Activated naive CD8-positive, alpha-beta T cell treated with anti-CD3 and anti-CD28 coated beads for 36 hours (primary cell): ENCODE data around the gene FBXO36. TPM values are rescaled to one million over a fixed set of nuclear protein-coding genes. Genes with fewer than 3 reads are reported as not detected.

Experiments used
- DNase-seq: peaks from one replicate; pipeline ENCODE4 v3.0.0; 2021
- H3K27ac Mint-ChIP-seq: one replicate; pipeline ENCODE4 v1.8.0; 2022; ENCODE audit warnings: mild to moderate bottlenecking, moderate library complexity, mixed read lengths
- H3K27me3 Mint-ChIP-seq: one replicate; pipeline ENCODE4 v1.8.0; 2022; ENCODE audit warnings: mild to moderate bottlenecking, mixed read lengths
- H3K36me3 Mint-ChIP-seq: one replicate; pipeline ENCODE4 v1.8.0; 2021; ENCODE audit warnings: mild to moderate bottlenecking, mixed read lengths
- H3K4me1 Mint-ChIP-seq: one replicate; pipeline ENCODE4 v1.8.0; 2021; ENCODE audit warnings: mixed read lengths
- H3K4me3 Mint-ChIP-seq: one replicate; pipeline ENCODE4 v1.8.0; 2022; ENCODE audit warnings: mild to moderate bottlenecking, moderate library complexity, mixed read lengths
- H3K9me3 Mint-ChIP-seq: one replicate; pipeline ENCODE4 v1.8.0; 2022; ENCODE audit warnings: mixed read lengths
- total RNA-seq, 2 experiments: library from RNA; stranded (reverse); gene quantifications; one replicate each; pipeline ENCODE4 v1.2.3, GENCODE V29; 2021

The FBXO36 gene, protein sequence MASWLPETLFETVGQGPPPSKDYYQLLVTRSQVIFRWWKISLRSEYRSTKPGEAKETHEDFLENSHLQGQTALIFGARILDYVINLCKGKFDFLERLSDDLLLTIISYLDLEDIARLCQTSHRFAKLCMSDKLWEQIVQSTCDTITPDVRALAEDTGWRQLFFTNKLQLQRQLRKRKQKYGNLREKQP
- total RNA-seq, result 1 to 10 TPM; 1.1 to 1.3 TPM

DNA sequence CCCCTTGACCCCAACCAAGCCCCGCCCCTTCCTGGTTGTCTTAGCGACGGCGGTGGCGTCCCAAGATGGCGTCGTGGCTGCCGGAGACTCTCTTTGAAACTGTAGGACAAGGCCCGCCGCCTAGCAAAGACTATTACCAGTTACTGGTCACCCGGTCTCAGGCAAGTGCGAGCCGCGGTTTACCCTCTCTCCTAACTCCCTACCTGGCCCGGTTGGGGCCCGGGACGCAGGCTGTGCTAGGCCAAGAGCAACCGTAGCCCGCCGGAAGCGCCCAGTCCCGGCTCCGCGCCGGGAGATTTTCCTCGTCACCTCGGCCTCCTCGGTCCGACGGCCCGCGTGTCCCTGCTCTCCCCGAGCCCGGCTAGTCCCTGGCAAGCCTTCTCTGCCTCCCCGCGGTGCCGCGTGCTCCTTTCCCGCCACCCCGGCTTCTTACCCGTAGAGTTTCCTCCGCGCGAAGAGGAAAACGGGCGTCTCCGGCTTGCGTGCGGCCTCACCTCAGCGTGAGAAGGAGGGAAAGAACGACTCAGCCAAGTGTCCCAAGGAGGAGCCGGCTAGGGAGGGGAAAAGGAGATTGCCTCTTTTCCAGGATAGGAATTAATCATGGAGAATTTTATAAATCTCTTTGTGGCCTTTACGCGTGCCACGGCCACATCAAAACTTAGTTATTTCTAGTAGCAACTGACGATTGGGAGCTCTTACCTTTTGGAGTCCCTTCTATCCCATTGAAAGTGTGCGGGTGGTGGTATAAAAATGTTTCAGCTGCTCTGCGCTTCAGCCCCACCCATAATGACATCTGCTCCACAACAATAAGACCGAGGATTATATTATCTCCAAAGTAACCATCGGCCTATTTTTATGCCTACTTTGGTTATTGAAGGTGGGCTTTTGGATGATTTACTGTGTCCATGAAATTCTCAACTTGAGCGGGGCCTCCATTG is at the start of gene FBXO36:
TSS of gene FBXO36 (plus strand) at position 55 of the 938 bp plus-strand sequence. CDS start at position 66, 11 bp downstream.
- H3K9me3 Mint-ChIP-seq, result peaks cover 4% of the 10 kb centered on the region
- peak; percentile 89 for DNase-seq
- H3K27ac Mint-ChIP-seq, result peak within 1 kb of the TSS; percentile 99
- H3K27me3 Mint-ChIP-seq, result peaks cover 3% of the 10 kb centered on the region
- peaks cover 29% of the 10 kb centered on the region for H3K4me1 Mint-ChIP-seq
- peak within 1 kb of the TSS; percentile 98 for H3K4me3 Mint-ChIP-seq
- peaks cover 32% of the 10 kb centered on the region for H3K36me3 Mint-ChIP-seq

DNA sequence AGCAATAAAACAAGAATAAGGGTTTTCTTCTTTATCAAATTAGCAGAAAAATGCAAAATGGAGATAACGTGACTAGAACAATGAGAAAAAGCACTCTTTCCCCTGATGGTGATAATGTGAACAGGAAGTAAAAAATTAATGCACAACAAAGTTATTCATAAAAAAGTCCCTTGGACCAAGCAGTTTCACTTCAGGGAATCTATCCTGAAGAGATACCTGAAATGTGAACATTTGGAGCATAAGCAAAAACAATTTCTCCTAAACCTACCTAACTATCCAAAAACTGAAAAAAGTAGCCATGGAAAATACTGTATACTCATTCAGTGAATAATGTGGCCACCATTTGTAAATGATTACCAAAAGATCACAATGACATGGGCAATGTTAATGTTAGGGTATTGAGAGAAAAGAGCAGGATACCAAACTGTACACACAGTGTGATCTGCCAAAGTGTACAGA is 49.2 kb upstream of the FBXO36 start:
- Mint-ChIP-seq H3K4me3 (no peak overlapping the region), H3K27me3 (no peaks in the 10 kb centered on the region), H3K27ac (peak overlapping the region; percentile 5), H3K4me1 (peaks cover 19% of the 10 kb centered on the region), H3K36me3 (peaks cover 37% of the 10 kb centered on the region), H3K9me3 (no peaks in the 10 kb centered on the region)
- no peak for DNase-seq

DNA sequence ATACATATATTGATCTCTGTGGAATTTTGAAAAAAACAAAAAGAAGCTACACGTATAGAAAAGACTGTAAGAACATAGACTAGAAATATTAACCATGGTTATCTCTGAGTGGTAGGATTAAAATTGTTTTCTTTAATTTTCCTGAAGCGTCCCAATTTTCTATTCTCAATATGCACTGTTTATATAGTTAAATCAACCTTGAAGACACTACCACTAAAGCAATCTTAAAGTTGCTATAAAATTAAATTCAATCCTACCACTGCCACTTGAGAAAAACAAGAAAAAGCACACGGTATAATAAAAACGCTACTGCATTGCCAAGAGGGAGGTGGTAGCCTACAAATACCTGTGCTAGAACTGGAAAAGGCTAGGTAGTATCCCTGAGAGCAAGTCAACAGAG is 47.7 kb upstream of the FBXO36 start:
- peaks cover 12% of the 10 kb centered on the region for H3K4me1 Mint-ChIP-seq
- H3K27ac Mint-ChIP-seq, result no peak overlapping the region
- no peak overlapping the region for H3K4me3 Mint-ChIP-seq
- no peaks in the 10 kb centered on the region for H3K27me3 Mint-ChIP-seq
- no peaks in the 10 kb centered on the region for H3K9me3 Mint-ChIP-seq
- H3K36me3 Mint-ChIP-seq, result peaks cover 42% of the 10 kb centered on the region
- DNase-seq, result no peak

DNA sequence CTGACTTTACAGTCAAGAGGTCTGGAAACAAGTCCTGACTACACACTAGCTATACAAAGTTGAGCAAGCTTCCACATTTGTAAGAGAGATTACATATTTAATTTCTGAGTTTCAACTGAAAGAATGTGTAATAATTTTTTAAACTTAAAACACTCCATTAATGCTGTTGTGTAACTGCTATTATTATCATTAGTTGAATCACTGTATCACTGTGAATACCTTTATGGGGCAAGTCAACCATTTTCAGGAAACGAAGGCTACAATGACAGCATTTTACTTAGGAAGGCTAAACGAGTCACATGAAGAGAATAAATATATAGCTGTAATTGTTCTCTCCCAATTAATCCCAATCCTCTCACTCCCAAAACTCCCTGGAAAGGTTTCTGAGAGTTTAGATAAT is 46.8 kb upstream of the FBXO36 start:
- Mint-ChIP-seq H3K27ac (no peak overlapping the region), H3K4me1 (peaks cover 13% of the 10 kb centered on the region), H3K9me3 (no peaks in the 10 kb centered on the region), H3K27me3 (no peaks in the 10 kb centered on the region), H3K36me3 (peaks cover 36% of the 10 kb centered on the region), H3K4me3 (no peak overlapping the region)
- DNase-seq, result no peak

DNA sequence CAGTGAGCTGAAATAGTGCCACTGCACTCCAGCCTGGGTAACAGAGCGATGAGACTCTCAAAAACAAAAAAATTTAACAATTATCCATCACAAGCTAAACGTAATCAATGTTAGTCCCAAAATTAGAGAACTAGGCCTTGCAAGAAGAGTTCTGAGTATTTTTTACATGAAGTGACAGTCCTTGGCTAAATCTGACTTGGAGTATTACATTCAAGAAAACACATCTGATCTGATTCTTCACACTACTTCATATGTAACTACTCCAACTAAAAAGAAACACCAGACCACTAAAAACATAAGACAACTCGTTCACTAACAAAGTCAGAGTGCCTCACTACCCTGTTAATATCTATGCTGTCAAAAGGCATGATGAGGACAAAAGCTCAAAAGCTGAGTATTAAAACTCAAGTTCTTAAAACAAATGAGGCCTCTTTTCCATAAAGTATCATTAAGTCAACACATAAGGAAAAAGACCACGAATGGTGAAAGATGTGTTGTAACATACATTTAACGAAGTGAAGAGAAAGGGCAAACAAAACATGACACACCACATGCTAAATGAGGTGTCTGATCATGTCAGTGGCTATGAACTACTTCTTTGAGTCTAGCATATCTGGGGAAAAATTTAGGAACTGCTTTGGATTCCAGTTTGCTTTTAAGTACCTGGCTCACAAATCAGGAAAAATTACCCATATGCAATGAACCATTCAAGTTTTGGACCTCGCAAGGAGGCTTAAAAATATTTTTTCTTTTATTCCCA is 42.9 kb upstream of the FBXO36 start:
- H3K4me3 Mint-ChIP-seq, result no peak overlapping the region
- no peak for DNase-seq
- no peaks in the 10 kb centered on the region for H3K27me3 Mint-ChIP-seq
- no peaks in the 10 kb centered on the region for H3K9me3 Mint-ChIP-seq
- H3K36me3 Mint-ChIP-seq, result peaks cover 22% of the 10 kb centered on the region
- no peak overlapping the region for H3K27ac Mint-ChIP-seq
- peaks cover 21% of the 10 kb centered on the region for H3K4me1 Mint-ChIP-seq

DNA sequence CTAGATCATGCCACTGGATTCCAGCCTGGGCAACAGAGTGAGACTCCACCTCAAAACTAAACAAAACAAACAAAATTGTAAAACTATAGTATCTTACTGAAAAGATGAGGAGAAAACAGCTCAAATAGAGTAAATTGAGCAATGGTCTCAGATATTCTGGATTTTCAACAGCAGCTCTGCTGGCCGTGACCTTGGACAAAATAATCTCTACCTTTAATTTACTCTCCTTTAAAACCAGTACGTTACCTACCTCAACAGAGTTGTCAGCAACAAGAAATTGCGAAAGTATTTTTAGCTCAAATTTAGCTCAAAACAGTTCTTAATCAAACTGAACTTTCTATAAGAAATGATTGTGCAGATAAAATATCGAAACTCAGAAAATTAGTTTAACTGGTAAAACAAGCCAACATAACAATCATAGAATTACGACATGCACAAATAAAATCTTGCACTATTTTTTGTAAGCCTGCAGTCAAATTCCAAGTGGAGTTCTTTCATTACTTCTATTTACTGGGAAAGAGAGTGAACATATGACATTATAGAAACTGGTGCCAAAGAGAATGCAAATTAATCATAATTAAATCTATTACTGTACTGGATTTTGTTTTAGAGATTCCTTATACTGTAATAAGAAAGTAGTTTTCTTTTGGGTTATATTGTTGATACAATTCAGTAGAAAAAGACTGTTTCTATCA is 41.3 kb upstream of the FBXO36 start:
- H3K36me3 Mint-ChIP-seq, result peaks cover 19% of the 10 kb centered on the region
- no peaks in the 10 kb centered on the region for H3K9me3 Mint-ChIP-seq
- H3K4me3 Mint-ChIP-seq, result no peak overlapping the region
- no peak overlapping the region for H3K27ac Mint-ChIP-seq
- H3K4me1 Mint-ChIP-seq, result peaks cover 26% of the 10 kb centered on the region
- H3K27me3 Mint-ChIP-seq, result no peaks in the 10 kb centered on the region
- no peak for DNase-seq

DNA sequence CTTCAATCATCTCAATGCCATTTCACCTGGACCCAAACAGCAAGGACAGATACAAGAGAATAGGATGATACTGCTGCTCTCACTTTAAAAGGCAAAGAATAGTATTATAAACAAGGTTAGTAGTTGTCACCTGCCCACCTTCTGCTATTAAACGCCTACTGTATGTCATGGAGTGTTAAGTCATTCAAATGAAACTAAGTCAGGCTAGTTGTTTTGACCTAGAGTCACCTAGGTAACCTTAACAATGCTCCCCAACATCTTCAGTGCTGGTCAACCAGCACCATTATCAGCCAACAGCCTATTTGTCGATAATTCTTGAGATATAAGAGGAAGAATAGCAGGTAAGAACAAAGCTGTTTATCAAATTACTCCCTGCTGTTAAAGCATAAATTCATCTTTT is 39.7 kb upstream of the FBXO36 start:
- H3K27me3 Mint-ChIP-seq, result no peaks in the 10 kb centered on the region
- H3K9me3 Mint-ChIP-seq, result no peaks in the 10 kb centered on the region
- no peak for DNase-seq
- no peak overlapping the region for H3K4me3 Mint-ChIP-seq
- H3K27ac Mint-ChIP-seq, result peak overlapping the region; percentile 0
- H3K36me3 Mint-ChIP-seq, result peaks cover 18% of the 10 kb centered on the region
- H3K4me1 Mint-ChIP-seq, result peaks cover 33% of the 10 kb centered on the region

DNA sequence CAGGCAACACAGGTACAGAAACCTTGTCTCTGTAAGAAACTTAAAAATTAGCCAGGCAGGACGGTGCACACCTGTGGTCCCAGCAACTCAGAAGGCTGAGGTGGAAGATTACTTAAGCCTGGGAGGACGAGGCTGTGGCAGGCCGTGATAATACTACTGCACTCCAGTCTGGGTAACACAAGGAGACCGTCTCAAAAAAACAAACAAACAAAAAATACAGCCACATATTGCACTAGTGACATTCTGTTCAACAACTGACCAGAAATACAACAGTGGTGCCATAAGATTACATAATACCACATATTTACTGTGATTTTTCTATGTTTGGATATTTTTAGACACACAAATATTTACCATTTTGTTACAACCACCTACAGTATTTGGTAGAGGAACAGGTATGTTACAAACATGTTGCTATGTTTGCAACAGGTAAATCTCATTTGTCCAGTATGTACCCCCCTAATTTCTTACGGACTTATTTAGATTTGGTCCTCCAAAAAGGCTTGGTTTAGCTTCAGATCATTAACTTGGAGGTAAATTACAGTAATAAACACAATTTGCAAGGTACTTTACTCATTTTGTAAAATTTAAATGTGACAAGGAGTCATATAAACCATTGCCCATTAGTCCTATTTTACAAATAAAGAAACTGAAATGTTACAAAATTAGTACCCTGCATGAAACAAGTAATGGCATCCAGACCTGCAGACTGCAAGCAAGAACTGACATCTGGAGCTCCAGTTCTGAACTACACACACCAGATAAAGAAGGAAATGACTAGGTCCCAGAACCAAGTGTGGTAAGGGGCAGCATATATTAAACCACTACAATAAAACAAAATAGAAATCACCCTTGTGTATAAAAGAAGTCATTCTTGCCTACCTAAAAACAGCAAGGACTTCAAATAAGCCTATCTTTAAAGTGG is 37.3 kb upstream of the FBXO36 start:
- Mint-ChIP-seq H3K4me1 (peaks cover 43% of the 10 kb centered on the region), H3K9me3 (no peaks in the 10 kb centered on the region), H3K36me3 (peaks cover 11% of the 10 kb centered on the region), H3K27ac (no peak overlapping the region), H3K4me3 (no peak overlapping the region), H3K27me3 (no peaks in the 10 kb centered on the region)
- DNase-seq, result no peak

DNA sequence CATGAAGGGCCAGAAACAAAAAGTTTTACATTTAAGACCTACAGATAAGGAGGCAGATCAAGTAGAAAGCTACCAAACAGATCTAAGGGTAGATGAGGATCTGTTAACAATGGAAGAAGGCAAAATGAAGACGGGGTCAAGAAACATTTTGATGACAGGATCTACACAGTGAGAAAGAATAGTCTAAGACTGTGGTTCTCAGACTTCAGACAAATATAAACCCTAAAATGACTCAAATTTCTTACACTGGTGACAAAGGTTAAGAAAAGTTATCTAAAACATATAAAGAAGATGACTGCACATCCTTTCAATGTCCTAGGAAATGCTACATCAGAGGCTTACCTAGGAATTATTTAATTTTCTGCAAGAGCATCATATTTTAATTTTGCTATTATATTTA is 34.9 kb upstream of the FBXO36 start:
- no peaks in the 10 kb centered on the region for H3K27me3 Mint-ChIP-seq
- DNase-seq, result no peak
- no peaks in the 10 kb centered on the region for H3K9me3 Mint-ChIP-seq
- no peak overlapping the region for H3K27ac Mint-ChIP-seq
- H3K4me3 Mint-ChIP-seq, result no peak overlapping the region
- H3K36me3 Mint-ChIP-seq, result peaks cover 18% of the 10 kb centered on the region
- peaks cover 42% of the 10 kb centered on the region for H3K4me1 Mint-ChIP-seq

DNA sequence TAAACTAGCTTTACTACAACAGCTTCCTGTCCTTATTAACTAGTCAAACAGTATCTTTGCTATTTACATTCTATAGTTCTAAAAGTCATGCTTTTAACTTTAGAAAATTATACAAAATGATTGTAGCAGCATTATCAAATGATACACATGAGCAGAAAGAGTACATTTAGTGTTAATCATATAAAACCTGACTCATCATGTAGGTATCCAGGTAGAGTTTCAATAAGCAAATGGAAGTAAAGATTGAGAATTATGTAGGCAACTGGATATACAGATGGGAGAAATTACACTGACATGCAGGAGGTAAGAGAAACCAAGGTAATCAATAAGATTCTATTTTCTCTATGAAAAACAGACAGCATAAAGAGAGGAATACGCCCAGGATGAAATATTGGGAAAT is 34.3 kb upstream of the FBXO36 start:
- Mint-ChIP-seq H3K4me3 (no peak overlapping the region), H3K27me3 (no peaks in the 10 kb centered on the region), H3K36me3 (peaks cover 20% of the 10 kb centered on the region), H3K4me1 (peaks cover 39% of the 10 kb centered on the region), H3K27ac (no peak overlapping the region), H3K9me3 (no peaks in the 10 kb centered on the region)
- DNase-seq, result no peak

DNA sequence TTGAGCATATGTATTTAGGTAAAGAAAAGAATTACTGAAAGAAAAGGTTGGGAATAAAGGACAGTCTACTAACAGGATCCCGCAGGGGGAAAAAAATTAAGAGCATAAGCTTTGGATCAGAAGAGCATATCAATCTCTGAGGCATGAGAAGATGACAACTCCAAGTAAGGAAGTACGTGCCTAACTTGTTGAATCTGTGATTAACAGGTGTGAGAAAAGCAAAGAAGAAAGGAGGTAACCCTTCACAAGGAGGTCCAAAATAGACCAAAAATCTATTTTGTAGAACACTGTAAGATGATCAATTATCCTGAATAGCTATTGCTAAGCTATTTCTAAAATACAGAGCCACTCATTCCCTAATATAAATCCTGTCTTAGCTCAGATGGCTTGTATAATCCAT is 33.3 kb upstream of the FBXO36 start:
- H3K9me3 Mint-ChIP-seq, result no peaks in the 10 kb centered on the region
- peaks cover 41% of the 10 kb centered on the region for H3K4me1 Mint-ChIP-seq
- H3K27ac Mint-ChIP-seq, result no peak overlapping the region
- H3K4me3 Mint-ChIP-seq, result no peak overlapping the region
- H3K27me3 Mint-ChIP-seq, result no peaks in the 10 kb centered on the region
- H3K36me3 Mint-ChIP-seq, result peaks cover 25% of the 10 kb centered on the region
- DNase-seq, result no peak

DNA sequence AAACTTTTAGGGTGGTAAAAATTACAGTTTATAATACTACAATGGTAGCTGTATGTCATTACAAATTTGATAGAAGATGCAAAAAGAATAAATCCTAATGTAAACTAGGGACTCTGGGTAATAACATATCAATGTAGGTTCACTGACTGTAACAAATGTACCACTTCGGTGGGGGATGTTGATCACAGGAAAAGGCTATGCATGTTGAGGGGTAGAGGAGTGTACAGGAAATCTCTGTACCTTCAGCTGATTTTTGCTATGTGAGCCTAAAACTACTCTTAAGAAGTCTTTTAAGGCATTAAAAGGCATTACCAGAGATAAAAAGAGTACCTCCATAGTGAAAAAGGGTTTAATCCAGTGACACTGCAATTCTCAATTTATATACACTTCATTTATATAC is 25.4 kb upstream of the FBXO36 start:
- H3K36me3 Mint-ChIP-seq, result peaks cover 26% of the 10 kb centered on the region
- H3K9me3 Mint-ChIP-seq, result no peaks in the 10 kb centered on the region
- no peak for DNase-seq
- no peaks in the 10 kb centered on the region for H3K27me3 Mint-ChIP-seq
- H3K27ac Mint-ChIP-seq, result no peak overlapping the region
- peaks cover 41% of the 10 kb centered on the region for H3K4me1 Mint-ChIP-seq
- no peak overlapping the region for H3K4me3 Mint-ChIP-seq

DNA sequence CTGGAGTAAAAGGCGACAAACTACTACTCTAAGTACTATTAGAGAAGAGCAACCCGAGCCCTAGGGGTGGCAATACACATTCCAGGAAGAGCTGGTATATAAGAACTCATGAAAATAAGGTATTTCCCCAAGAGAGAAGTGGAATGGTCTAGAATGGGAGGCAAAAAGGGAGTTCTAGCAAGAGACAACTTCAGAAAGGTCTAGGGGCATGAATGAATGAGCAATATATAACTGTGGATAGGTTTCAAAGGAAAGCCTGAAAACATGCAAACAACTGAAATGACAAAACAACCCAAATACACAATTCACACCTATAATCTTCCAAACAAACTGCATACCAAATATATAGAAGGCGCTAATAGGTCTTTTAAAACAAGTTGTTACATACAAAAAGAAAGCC is 22.7 kb upstream of the FBXO36 start:
- no peaks in the 10 kb centered on the region for H3K9me3 Mint-ChIP-seq
- peaks cover 22% of the 10 kb centered on the region for H3K36me3 Mint-ChIP-seq
- H3K27me3 Mint-ChIP-seq, result no peaks in the 10 kb centered on the region
- no peak overlapping the region for H3K27ac Mint-ChIP-seq
- H3K4me3 Mint-ChIP-seq, result no peak overlapping the region
- DNase-seq, result no peak
- peaks cover 37% of the 10 kb centered on the region for H3K4me1 Mint-ChIP-seq

DNA sequence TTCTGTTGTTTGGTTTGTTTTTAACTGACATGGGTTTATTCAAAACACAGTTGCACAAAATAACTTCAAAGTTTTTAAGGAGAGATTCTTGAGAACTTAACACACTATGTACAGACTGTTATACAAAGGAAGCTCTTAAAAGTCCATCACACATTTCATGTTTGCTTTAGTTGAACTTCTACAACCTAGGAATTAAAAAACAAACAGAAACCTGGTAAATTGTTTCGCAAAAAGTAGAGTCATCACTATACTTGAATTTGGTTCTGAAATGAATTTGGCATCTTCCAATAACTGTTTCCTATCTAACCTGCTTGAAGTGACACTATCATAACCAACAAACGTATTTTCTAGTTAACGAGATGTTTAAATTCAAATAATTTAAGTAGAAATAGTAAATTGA is 22.3 kb upstream of the FBXO36 start:
- H3K36me3 Mint-ChIP-seq, result peaks cover 22% of the 10 kb centered on the region
- no peak for DNase-seq
- no peaks in the 10 kb centered on the region for H3K9me3 Mint-ChIP-seq
- no peak overlapping the region for H3K4me3 Mint-ChIP-seq
- H3K4me1 Mint-ChIP-seq, result peaks cover 37% of the 10 kb centered on the region
- H3K27me3 Mint-ChIP-seq, result no peaks in the 10 kb centered on the region
- H3K27ac Mint-ChIP-seq, result no peak overlapping the region
